Measurements from ENCODE around the gene SLC12A6.

Gene SLC12A6

DNA sequence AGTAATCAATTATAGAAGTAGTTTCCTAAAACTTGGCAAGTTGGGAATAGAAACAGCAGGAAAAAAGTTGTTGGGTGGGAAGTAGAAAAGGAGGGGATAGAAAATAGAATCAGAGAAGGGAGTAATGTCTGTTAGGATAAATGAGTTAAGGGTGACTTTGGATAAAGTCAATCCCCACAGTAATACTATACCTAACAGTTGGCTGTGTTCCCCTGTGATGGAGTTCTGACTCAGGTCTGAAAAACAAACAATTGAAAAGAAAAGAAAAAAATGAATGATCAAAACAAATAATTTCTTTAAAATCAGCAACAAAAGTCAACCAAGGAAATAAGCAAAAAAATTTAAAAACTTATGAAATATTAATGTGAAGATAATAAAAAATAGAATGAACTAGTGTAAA, 62.4 kb downstream of the SLC12A6 start:
- peak overlapping the region; percentile 62 for H3K27ac ChIP-seq
- no peak for DNase-seq (ENCODE audit: low read depth, low spot score)

DNA sequence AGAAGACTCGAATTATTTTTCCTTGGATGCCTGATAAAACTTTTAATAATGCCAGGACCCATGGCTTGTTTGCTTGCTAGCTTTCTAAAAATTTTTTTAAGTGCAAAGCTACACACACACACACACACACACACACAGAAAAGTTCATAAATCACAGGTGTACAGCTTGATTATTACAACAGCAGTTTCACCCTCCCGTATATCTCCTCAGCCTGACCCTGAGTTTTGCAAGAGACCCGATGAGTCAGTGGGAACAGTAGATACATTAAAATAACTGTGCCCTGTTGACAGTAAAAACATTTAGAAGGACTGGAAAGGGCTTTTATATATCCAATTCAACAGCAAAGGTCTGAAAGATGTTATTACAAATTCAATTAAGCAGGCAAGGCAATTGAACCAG, 66.1 kb downstream of the SLC12A6 start:
- no peak overlapping the region for H3K27ac ChIP-seq
- peak; percentile 95 for DNase-seq (ENCODE audit: low read depth, low spot score)

DNA sequence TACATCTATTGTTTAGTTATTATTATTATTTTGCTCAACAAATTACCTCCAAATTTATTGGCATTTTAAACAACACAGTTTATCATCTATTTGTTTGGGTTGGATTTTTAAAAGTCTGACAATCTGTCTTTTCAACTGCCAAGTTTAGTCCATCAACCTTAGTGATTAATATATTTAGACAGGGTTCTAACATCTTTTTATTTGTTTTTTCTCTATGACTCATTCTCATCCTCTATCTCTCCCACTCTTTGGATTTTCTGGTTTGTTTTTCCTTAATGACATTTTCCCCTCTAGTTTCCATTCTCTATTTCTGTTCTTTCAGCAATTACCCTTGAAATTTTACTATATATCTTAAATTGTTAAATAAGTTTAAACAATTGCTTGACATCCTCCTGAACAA, 70.8 kb downstream of the SLC12A6 start:
- DNase-seq (ENCODE audit: low read depth, low spot score), result no peak
- no peak overlapping the region for H3K27ac ChIP-seq

DNA sequence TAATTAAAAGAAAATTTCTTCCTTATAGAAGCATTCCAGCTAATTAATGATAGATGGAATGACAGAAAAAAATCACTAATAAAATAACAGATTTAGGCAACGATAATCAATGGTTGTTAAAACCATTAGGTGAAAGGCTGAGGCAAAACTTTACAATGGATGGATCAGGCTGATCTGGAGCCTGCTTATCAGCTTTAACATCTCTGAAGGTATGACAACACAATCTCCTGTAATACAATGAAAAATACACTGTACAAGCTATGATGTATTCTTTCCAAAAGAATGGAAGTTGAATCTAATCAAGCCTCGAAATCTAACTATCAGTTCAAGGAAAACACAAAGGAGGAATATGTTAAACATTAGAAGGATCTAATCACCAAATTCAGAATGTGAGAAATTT, 73.5 kb downstream of the SLC12A6 start:
- H3K27ac ChIP-seq, result no peak overlapping the region
- DNase-seq (ENCODE audit: low read depth, low spot score), result no peak

DNA sequence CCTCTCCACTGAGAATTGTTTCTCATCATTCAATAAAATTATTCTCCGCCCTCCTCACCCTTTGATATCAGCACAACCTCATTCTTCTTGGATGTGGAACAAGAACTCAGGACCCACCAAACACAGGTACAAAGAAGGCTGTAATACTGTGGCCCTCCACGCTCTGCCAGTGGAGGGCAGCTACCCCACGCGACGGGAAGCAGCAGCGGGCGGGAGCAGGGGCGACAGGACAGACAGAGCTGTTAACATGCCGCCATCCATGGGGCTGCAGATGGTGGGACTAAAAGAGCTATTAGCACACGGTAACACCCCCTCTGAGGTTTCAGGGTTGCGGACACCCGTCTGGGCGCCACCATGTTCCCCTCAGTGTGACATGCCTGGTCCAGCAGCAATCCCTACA, 75.2 kb downstream of the SLC12A6 start:
- no peak for DNase-seq (ENCODE audit: low read depth, low spot score)
- H3K27ac ChIP-seq, result no peak overlapping the region

DNA sequence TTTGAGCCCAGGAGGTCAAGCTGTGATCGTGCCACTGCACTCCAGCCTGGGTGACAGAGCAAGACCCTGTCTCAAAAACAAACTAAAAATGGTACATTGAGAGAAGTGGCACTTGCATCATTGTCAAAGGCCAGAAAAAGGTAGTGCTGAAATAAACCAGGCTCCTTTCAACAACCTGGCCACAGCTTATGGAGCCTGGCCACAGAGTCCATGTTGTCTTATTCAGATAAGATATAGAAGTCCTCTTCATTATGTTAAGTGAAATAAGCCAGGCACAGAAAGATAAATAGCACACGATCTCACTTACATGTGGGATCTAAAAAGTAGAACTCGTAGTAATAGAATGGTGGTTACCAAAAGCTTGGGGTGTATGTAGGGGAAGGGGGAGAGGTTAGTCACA, 78.0 kb downstream of the SLC12A6 start:
- no peak overlapping the region for H3K27ac ChIP-seq
- no peak for DNase-seq (ENCODE audit: low read depth, low spot score)

DNA sequence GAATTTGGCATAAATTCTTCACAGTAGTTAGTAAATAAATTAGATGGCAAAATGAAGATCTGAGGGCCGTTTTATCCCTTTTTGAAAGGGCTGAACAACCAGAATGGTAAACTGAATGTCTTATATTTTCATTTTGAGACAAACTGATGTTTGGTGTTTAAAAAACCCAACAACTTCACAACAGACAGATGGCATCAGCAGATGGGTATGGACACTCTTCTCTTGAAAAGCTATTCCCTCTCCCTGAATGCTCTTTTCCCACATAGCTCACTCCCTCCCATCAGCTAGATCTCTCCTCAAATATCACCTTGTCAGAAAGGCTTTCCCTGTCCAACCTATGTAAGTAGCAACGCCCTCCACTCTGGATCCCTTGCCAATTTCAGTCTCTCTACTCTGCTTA, 79.4 kb downstream of the SLC12A6 start:
- DNase-seq (ENCODE audit: low read depth, low spot score), result no peak
- no peak overlapping the region for H3K27ac ChIP-seq

DNA sequence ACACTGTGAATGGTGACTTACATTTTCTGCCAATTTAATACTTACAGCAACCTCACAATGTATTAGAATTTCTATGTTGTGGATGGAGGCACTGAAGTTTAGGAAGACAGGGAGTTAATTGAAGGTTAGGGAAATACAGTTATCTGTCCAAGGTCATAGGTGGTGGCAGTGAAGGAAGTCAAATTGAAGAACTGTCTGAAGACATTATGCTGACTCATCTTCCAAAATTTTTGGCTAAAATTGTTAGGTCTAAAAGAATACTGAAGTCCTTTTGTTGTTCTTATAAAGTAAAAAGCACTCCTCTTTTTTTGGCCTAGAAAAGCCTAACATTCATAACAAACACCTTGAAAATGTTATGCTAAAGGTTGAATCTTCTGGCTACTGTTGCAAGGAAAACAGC, 85.0 kb downstream of the SLC12A6 start:
- DNase-seq (ENCODE audit: low read depth, low spot score), result no peak

DNA sequence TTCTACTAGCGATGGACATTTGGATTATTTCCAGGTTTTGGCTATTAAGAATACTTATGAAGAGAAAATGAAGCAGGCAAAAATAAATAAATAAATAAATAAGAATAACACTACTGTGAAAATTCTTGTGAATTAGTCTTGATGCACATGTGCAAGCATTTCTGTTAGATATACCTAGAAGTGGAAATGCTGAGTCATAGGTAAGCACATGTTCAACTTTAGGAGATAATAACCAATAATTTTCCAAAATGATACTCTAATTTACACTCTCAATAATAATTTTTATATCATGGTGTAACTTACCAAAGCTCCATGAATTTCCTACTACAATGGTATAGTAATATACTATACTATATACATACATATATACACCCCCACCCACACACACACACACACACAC, 89.4 kb downstream of the SLC12A6 start:
- no peak overlapping the region for H3K27ac ChIP-seq
- no peak for DNase-seq (ENCODE audit: low read depth, low spot score)

More for the DNA sequence above, 85.0 kb downstream of the SLC12A6 start:
- H3K27ac ChIP-seq, result no peak overlapping the region

DNA sequence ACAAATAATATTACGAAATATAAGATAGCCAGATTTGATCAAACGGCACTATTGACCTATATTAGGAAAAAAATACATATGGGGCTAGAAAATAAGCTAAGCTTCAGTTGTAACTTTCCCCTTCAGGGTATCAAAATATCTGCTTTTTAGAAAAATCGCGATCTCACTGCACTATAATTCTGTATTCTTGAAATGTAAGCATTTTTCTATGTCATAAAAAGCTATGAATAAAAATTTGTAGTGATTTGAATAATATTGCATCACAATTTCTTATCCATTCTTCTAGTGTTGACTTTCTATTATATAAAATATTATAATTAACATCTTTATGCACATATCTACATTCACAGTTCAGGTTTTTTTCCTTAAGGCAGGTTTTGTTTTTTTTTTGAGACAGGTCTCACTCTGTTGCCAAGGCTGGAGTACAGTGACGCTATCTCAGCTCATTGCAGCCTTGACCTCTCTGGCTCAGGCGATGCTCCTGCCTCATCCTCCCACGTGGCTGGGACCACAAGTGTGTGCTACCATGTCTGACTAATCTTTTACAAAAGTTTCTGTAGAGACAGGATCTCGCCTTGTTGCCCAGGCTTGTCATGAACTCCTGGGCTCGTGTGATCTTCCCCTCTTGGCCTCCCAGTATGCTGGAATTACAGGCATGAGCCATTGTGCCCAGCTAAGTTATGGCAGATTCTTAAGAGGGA, 91.2 kb downstream of the SLC12A6 start:
- peak; percentile 89 for DNase-seq (ENCODE audit: low read depth, low spot score)
- H3K27ac ChIP-seq, result peak overlapping the region; percentile 51

DNA sequence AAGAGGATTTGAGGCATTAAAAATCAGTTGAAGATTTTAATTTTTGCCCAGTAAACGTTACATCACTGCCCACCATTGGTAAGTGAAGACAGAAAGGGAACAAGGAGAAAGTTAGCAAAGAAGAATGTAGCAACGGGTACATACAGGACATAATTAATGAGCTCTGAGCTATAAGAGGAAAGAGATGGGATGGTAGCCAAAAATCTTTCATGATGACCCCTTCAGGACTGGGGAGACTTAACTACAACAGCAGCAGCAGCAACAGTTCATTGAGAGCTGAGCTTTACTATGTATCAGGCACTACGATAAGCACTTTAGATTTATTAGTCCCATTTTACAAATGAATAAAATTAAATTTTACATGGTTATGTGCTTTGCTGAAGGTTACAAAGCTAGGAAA, 94.4 kb downstream of the SLC12A6 start:
- no peak for DNase-seq (ENCODE audit: low read depth, low spot score)
- H3K27ac ChIP-seq, result no peak overlapping the region

DNA sequence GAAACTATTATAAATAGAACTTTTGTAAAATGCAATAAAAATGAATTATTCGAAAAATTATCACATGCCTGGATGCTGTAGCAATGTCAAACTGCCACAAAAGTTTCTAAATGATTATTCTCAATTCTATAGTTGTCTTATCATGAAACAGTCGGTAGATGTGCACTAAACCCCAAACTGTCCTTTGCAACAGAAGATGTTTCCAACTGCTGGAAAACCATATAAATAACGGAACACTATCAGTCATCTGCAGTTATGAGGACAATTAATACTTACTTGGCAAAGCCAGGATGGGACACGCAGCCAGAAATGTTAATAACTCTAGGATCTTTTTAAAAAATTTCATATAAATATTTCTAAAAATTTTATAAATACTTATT, 95.3 kb downstream of the SLC12A6 start:
- DNase-seq (ENCODE audit: low read depth, low spot score), result no peak
- H3K27ac ChIP-seq, result peak overlapping the region; percentile 99

DNA sequence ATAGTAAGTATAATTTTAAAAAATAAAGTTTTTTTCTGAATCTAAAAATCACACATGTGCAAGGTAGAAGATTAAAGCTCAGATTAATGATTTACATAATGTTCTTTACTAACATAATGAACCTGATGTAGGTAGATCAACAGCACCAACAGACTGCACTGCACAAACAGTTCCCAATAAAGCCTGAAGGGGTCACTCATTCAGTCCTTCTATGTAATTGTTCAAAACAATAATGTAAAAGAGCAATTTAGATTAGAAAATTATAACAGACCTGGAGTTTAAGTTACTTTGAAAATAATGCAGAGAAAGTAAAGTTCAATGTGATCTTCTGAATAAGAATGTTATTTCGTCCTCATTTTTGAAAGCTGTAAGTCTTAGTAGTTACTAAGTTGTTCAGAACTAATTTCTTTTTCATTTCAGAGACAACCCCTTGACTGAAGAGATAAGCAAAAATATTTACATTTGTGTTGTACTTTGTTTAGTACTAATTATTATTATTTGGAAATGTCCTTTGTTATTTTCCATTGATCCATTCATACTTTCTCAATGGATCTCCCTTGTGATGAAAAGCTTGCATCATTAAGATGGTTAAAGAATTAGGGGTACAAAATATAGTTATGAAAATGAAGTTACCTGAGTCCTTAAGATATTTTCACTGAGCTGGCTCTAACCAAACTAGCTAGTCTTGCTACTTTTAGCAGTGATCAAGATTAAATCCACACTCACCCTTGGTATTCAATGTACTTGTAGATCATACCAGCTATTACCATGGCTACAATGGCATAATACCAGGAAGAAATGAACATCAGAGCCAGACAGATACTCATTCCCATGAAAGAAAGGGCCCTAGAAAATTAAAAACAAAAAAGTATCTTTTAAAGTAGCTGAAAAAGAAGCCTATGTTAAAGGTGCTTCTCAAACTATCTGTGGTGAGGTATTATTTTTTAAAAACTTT, 95.9 kb downstream of the SLC12A6 start:
- peak overlapping the region; percentile 99 for H3K27ac ChIP-seq
- peak; percentile 52 for DNase-seq (ENCODE audit: low read depth, low spot score)

DNA sequence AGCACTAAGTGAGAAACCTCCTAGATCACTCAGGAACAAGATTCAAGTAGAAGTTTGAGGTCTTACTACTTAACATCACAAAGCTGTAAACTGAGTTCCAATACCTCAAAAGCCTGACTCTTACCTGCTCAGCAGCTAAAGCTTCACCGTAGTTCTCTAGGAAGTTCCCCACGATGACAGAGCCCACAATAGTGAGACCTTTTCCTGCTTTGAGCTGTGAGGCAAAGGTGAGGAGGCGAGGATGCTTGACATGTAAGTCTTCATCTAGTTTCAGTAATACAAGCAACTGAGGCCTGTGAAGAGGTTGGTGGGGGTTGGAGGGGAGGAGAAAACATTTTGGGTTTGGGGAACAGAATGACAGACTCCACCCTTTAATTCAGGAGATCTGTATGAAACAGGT, 97.0 kb downstream of the SLC12A6 start:
- H3K27ac ChIP-seq, result peak overlapping the region; percentile 99

DNA sequence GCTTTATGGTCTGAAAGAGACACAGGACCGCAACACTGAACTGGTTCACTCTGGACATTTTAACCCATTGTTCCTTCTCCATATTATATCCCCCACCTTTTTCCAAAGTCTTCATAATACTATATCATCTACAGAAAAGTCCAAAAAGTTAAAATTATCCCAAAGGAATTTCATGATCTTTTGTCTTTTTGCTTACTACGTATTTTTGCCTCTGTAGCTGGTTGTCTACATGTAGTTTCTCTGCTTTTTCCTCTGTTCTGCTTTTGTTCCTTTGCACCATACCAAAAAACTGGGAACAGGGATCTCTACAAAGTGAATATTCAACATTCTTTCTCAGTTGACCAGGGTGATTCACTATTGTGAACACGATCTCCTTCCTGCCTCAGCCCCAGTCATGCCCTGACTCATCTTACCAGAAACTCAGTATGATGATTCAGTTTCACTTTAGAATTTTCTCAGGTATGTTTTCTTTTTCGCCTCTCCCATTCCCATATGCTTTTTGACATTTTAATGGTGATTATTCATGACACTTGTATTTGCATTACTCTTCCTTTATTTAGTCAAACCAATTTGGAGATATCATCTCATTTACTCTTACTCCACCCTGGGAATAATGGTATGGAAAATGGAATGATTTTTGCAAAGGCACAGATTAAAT, 98.3 kb downstream of the SLC12A6 start:
- DNase-seq (ENCODE audit: low read depth, low spot score), result peak; percentile 96

More for the DNA sequence above, 97.0 kb downstream of the SLC12A6 start:
- DNase-seq (ENCODE audit: low read depth, low spot score), result no peak

DNA sequence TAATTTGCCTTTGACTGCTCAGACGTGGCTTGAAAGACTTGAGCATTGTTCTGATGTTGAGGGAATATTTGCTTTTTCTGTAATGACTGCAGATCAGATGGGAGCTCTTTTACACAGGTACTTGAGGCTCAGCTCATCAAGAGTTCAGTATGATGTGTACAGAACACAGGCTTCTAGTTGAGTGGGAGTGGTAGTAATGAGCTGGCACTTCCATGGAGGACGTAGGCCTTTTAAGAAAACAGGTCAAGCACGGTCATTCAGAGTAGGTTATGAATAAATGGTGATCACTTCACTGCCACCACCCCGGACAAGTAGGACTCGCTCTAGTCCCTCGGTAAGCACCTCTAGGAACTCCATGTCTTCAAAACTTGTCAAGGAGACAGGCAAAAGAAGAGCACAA, 104.0 kb downstream of the SLC12A6 start:
- no peak for DNase-seq (ENCODE audit: low read depth, low spot score)

More for the DNA sequence above, 98.3 kb downstream of the SLC12A6 start:
- H3K27ac ChIP-seq, result peak overlapping the region; percentile 99

DNA sequence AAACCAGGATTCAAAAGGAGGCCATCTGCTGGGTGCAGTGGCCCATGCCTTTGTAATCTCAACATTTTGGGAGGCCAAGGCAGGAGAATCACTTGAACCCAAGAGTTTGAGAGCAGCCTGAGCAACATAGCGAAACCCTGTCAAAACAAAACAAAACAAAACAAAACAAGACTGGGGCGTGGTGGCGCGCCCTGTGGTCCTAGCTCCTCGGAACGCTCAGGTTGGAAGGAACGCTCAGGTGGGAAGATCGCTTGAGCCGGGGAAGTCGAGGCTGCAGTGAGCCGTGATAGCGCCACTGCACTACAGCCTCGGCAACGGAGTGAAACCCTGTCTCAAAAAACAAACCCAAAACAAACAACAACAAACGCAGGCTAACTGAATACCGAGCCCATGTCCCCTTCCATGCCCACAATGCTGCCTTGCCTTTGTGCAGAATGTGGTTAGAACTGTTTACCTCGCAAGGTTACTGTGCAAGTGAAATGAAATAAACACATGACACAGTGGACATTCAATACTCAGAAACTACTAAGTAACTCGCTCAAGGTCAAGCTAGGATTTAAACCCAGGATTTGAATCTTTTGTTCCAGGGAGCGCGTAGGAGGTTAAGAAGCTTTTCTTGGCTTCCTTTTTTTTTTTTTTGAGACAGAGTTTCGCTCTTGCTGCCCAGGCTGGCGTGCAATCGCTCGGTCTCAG, 113.5 kb downstream of the SLC12A6 start:
- peak overlapping the region; percentile 92 for H3K27ac ChIP-seq
- no peak for DNase-seq (ENCODE audit: low read depth, low spot score)

More for the DNA sequence above, 104.0 kb downstream of the SLC12A6 start:
- H3K27ac ChIP-seq, result peak overlapping the region; percentile 26

DNA sequence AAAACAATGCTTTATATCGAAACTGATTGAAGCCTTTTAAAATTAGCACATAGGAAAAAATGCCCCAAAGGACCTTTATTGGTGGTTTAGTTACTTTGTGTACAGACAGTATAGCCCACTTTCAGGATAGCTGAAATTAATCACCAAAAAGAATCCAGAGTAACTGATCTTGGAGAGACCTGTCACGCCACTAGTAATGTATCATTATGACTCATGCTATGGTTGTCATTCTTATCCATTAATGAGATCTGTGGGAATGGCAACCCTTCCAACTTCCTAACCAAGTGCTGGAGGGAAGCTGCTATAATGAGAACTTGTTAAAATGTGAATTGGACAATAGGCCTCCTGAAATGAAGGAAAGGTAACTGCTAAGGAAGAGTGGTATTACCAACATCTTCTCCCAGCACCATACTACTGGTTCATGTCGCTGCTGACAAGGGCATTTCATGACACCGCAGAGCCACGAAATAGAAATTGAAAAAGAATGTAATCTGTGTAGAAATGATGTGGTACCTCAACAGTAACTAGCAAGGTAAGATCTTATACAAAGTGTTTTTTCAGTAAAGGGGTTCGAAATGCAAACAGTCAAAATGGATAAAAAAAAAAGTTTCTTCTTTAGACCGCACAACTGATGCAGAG, 119.9 kb downstream of the SLC12A6 start:
- peak; percentile 62 for DNase-seq (ENCODE audit: low read depth, low spot score)
- H3K27ac ChIP-seq, result peak overlapping the region; percentile 58

DNA sequence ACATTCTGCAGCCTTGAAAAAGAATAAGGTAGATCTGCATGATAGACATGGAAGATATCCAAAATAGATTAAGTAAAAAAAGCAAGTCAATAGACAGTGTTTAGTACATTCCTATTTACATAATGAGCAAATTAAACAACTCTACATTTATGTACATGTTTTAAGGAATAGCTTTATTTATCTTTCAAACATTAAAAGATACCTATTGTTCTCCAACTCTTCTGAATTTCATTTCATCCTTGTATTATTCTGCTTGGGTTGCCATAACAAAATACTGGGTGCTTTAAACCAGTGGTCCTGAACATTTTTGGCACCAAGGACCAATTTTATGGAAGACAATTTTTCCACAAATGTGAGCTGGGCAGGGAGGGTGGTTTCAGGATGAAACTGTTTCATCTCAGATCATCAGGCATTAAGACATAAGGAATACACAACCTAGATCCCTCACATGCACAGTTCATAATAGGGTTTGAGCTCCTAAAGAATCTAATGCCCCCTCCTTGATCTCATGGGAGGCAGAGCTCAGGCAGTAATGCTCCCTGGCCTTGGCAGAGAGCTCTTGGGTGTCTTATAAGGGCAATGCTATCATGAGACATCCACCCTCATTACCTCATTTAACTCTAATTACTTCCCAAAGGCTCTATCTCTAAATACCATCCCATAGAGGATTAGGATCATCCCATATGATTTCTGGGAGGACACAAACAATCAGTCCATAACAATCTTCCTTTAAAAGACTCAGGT, 120.9 kb downstream of the SLC12A6 start:
- no peak for DNase-seq (ENCODE audit: low read depth, low spot score)
- peak overlapping the region; percentile 58 for H3K27ac ChIP-seq

Data from epithelial cell of prostate (primary cell).